ENCODE measurements around the gene VPS13A. TPM values are rescaled to one million over a fixed set of nuclear protein-coding genes. Genes with fewer than 3 reads are reported as not detected.

Gene VPS13A
- total and polyA plus RNA-seq, 10 of the 15 experiments (the other 5 are each of a cell fraction or from before 2014, with no cell fraction given): 10.0 to 35.2 (median 21.1) TPM

- intact Hi-C loops (cut with micrococcal nuclease; ENCODE audit: unreplicated experiment): loop anchor here (10.0 kb wide), 1 partner anchor 591 kb away; no protein-coding TSS in a partner anchor
- no peaks in the 10 kb centered on the region for H3K79me2 ChIP-seq (ENCODE audit: control insufficient read depth, insufficient read depth, low read length)
- DNase-seq (ENCODE audit: low read depth, low spot score): no peak
- no TSS peak for BruUV-seq (replicated peaks)
- H3K9me3 ChIP-seq (replicated peaks; ENCODE audit: control insufficient read depth, insufficient read depth, low read length): no peaks in the 10 kb centered on the region
- in situ Hi-C loops (cut with MboI): loop anchor here (25.0 kb wide), 1 partner anchor 352 kb away; no protein-coding TSS in a partner anchor
- no peak overlapping the region for H3K27ac ChIP-seq (ENCODE audit: control insufficient read depth, insufficient read depth)
- 46% methylated on average over 4 of the region's 4 CpGs for WGBS (ENCODE audit: insufficient coverage, insufficient replicate concordance, low lambda C conversion rate, missing lambda C conversion rate)
- no peak overlapping the region for H3K4me2 ChIP-seq (ENCODE audit: control insufficient read depth, insufficient read depth)
- POLR2A ChIA-PET: no interaction called here
- no peak for ATAC-seq
- no peak overlapping the region for H2AFZ ChIP-seq (ENCODE audit: control insufficient read depth, low read depth, low read length)
- no peaks in the 10 kb centered on the region for H3K36me3 ChIP-seq (ENCODE audit: control insufficient read depth in 2 of 2, insufficient read depth in 2 of 2, low read length in 1 of 2)
- H3K4me1 ChIP-seq (ENCODE audit: control insufficient read depth, insufficient read depth, low read length): no peaks in the 10 kb centered on the region
- H3K4me3 ChIP-seq: no peak overlapping the region
- no peak for TF ChIP-seq CREM (IDR thresholded peaks at IDR 0.05; ENCODE audit: low read depth)
- TF ChIP-seq MXI1 (IDR thresholded peaks at IDR 0.05; ENCODE audit: low read depth, low read length): no peak
- TF ChIP-seq NFXL1 (IDR thresholded peaks at IDR 0.05; ENCODE audit: borderline replicate concordance): no peak
- no peak for TF ChIP-seq BMI1 (IDR thresholded peaks at IDR 0.05; ENCODE audit: borderline replicate concordance)
- TF ChIP-seq NR2C1 (IDR thresholded peaks at IDR 0.05): no peak
- no peak for TF ChIP-seq HDGF (IDR thresholded peaks at IDR 0.05)
- no peak for TF ChIP-seq SUZ12 (IDR thresholded peaks at IDR 0.05; ENCODE audit: unreplicated experiment)
- TF ChIP-seq SUPT20H (IDR thresholded peaks at IDR 0.05; ENCODE audit: borderline replicate concordance, control insufficient read depth, low read depth, low read length): no peak
- TF ChIP-seq MEF2B (IDR thresholded peaks at IDR 0.05; ENCODE audit: partially characterized antibody, poor library complexity, severe bottlenecking): no peak
- TF ChIP-seq EP300 (IDR thresholded peaks at IDR 0.05; ENCODE audit: borderline replicate concordance in 1 of 2, control insufficient read depth in 1 of 2, low read depth in 2 of 2, low read length in 2 of 2): no peak
- TF ChIP-seq RELB (IDR thresholded peaks at IDR 0.05; ENCODE audit: low read depth): no peak
- no peak for TF ChIP-seq FOXK2 (IDR thresholded peaks at IDR 0.05)
- TF ChIP-seq TBL1XR1 (IDR thresholded peaks at IDR 0.05; ENCODE audit: low read depth, low read length): no peak
- no peak for FAIRE-seq
- CTCF ChIA-PET: interaction anchor here (0.7 to 2.4 kb wide), 2 partner anchors 50 to 293 kb away, joined by 3 to 13 read pairs; no protein-coding TSS in a partner anchor
- RAD21 ChIA-PET (ENCODE audit: unreplicated experiment): no interaction called here
- H3K27me3 ChIP-seq (replicated peaks in 1 of 2; ENCODE audit: control insufficient read depth in 2 of 2, insufficient read depth in 2 of 2, low read length in 1 of 2): no peaks in the 10 kb centered on the region; a peak in 2 of 4 replicates
- SMC1A ChIA-PET (ENCODE audit: uncharacterized antibody, unreplicated experiment): interaction anchor here (1.4 kb wide), 1 partner anchor 293 kb away, joined by 4 read pairs; no protein-coding TSS in a partner anchor
- H3K9ac ChIP-seq (ENCODE audit: control insufficient read depth, insufficient read depth, low read length): no peak overlapping the region
- no peaks in the 10 kb centered on the region for H4K20me1 ChIP-seq (ENCODE audit: control insufficient read depth, insufficient read depth)
Observed at GRCh38 chr9:77163884-77164283, 13.4 kb upstream of the VPS13A start.
